SK-N-SH (cell line): ENCODE data around the gene LARGE2. TPM values are rescaled to one million over a fixed set of nuclear protein-coding genes. Genes with fewer than 3 reads are reported as not detected.

ENCODE experiments used
- CTCF ChIA-PET: fragments of 300-600, 350-600 bp; formaldehyde crosslinking; extraction: SDS; loops from one replicate; lab custom pipeline; 2021; lab: Yijun Ruan, JAX
- POLR2A ChIA-PET: fragments of 350-600 bp; sonication (Branson Sonifier 250); formaldehyde crosslinking; extraction: SDS; loops from one replicate; lab custom pipeline; 2020; ENCODE audit warnings: antibody characterized with exemption, inconsistent platforms; lab: Yijun Ruan, JAX
- DNase-seq: peaks from one replicate; pipeline ENCODE4 v3.0.0; 2012
- H2AFZ ChIP-seq: fragments of 200-600 bp; sonication (generic); 2 replicates; pipeline ENCODE4 v1.8.1; 2016; ENCODE audit warnings: antibody characterized with exemption, mild to moderate bottlenecking, low read depth
- H3F3A ChIP-seq: fragments of 200-600 bp; sonication (generic); replicated peaks from 2 replicates; pipeline ENCODE3; 2016; ENCODE audit warnings: antibody characterized with exemption, mild to moderate bottlenecking; ENCODE audit not compliant: insufficient read depth
- H3K27ac ChIP-seq, 2 experiments: fragments of 200-500 bp in 1 of 2; fragments of 200-600 bp in 1 of 2; sonication (Bioruptor generic) in 1 of 2; sonication (generic), shearing (Covaris generic) in 1 of 2; 2 replicates each; pipeline versions ENCODE4 v1.5.1 to v1.6.1; 2014 to 2016; ENCODE audit warnings: low read depth in 2 of 2, inconsistent platforms in 1 of 2, low read length in 1 of 2, mild to moderate bottlenecking in 1 of 2, mixed read lengths in 1 of 2
- H3K27me3 ChIP-seq: fragments of 200-600 bp; sonication (generic), shearing (Covaris generic); 2 replicates; pipeline ENCODE4 v1.6.1; 2016; ENCODE audit warnings: mixed run types; ENCODE audit not compliant: insufficient read depth
- H3K36me3 ChIP-seq, 2 experiments: fragments of 200-500 bp in 1 of 2; fragments of 200-600 bp in 1 of 2; sonication (Bioruptor generic) in 1 of 2; sonication (generic) in 1 of 2; replicated peaks in 1 of 2; 2 replicates each; pipeline versions ENCODE3 to v1.5.1; 2014 to 2016; ENCODE audit warnings: low read length in 1 of 2, mild to moderate bottlenecking in 1 of 2; ENCODE audit not compliant: insufficient read depth in 2 of 2, control insufficient read depth in 1 of 2
- H3K4me1 ChIP-seq, 2 experiments: fragments of 200-500 bp in 1 of 2; fragments of 200-600 bp in 1 of 2; sonication (Bioruptor generic) in 1 of 2; sonication (generic), shearing (Covaris generic) in 1 of 2; 2 replicates each; pipeline versions ENCODE4 v1.5.1 to v1.6.1; 2014 to 2016; ENCODE audit warnings: low read depth in 1 of 2, low read length in 1 of 2, mixed run types in 1 of 2; ENCODE audit not compliant: insufficient read depth in 2 of 2, control insufficient read depth in 1 of 2
- H3K4me2 ChIP-seq: fragments of 200-600 bp; sonication (generic), shearing (Covaris generic); 2 replicates; pipeline ENCODE4 v1.6.1; 2017; ENCODE audit warnings: mixed run types
- H3K4me3 ChIP-seq, 2 experiments: fragments of 200-500 bp in 1 of 2; fragments of 200-600 bp in 1 of 2; sonication (Bioruptor generic) in 1 of 2; sonication (generic), shearing (Covaris generic) in 1 of 2; 2 replicates each; pipeline versions ENCODE4 v1.5.1 to v1.8.1; 2014 to 2016; ENCODE audit warnings: low read depth in 2 of 2, inconsistent platforms in 1 of 2, low read length in 1 of 2, mild to moderate bottlenecking in 1 of 2, mixed read lengths in 1 of 2, moderate library complexity in 1 of 2
- H3K79me2 ChIP-seq: fragments of 200-600 bp; sonication (generic); 2 replicates; pipeline ENCODE4 v1.8.1; 2017; ENCODE audit warnings: mild to moderate bottlenecking; ENCODE audit not compliant: insufficient read depth
- H3K9ac ChIP-seq: fragments of 200-600 bp; sonication (generic); 2 replicates; pipeline ENCODE4 v1.6.1; 2017; ENCODE audit warnings: mixed run types
- H3K9me2 ChIP-seq: fragments of 200-600 bp; sonication (generic); 2 replicates; pipeline ENCODE4 v1.6.1; 2017; ENCODE audit warnings: mixed run types
- H3K9me3 ChIP-seq: fragments of 200-600 bp; sonication (generic); 2 replicates; pipeline ENCODE4 v1.6.1; 2017; ENCODE audit warnings: mixed run types, mild to moderate bottlenecking, moderate library complexity
- H4K20me1 ChIP-seq: fragments of 200-600 bp; sonication (generic); 2 replicates; pipeline ENCODE4 v1.6.1; 2017; ENCODE audit warnings: mild to moderate bottlenecking, mixed run types; ENCODE audit not compliant: insufficient read depth
- CTCF ChIP-seq: fragments of 200-600 bp; sonication (generic); IDR thresholded peaks from 2 replicates; pipeline ENCODE4 v1.6.1; 2017; ENCODE audit warnings: antibody characterized with exemption, mild to moderate bottlenecking, moderate library complexity
- EP300 ChIP-seq, 2 experiments: IDR thresholded peaks; 2 replicates each; pipeline versions ENCODE4 v1.4.0 to v1.6.1; 2012; ENCODE audit warnings: borderline replicate concordance in 1 of 2, low read depth in 1 of 2, low read length in 1 of 2
- EZH2phosphoT487 ChIP-seq: fragments of 200-600 bp; sonication (generic); IDR thresholded peaks from 2 replicates; pipeline ENCODE4 v1.6.1; 2017; ENCODE audit warnings: low read depth, mixed run types, mild to moderate bottlenecking, antibody characterized with exemption, moderate library complexity, borderline replicate concordance
- FOXJ3 ChIP-seq: sonication (generic); formaldehyde crosslinking; IDR thresholded peaks from 2 replicates; pipeline ENCODE4 v1.5.1; 2020; ENCODE audit warnings: mild to moderate bottlenecking, missing genetic modification reagents
- GABPA ChIP-seq: IDR thresholded peaks from 2 replicates; pipeline ENCODE4 v1.4.0; 2012; ENCODE audit warnings: low read depth, mild to moderate bottlenecking
- GATA2 ChIP-seq: sonication (generic); formaldehyde crosslinking; IDR thresholded peaks from 2 replicates; pipeline ENCODE4 v1.5.0; 2020; ENCODE audit warnings: mild to moderate bottlenecking, missing genetic modification reagents
- IRF3 ChIP-seq: fragments of 150-350 bp; IDR thresholded peaks from 2 replicates; pipeline ENCODE4 v1.6.1; 2016; ENCODE audit warnings: mild to moderate bottlenecking, low read depth, low read length
- JUND ChIP-seq: IDR thresholded peaks from 2 replicates; pipeline ENCODE4 v1.4.0; 2012
- MEF2A ChIP-seq: IDR thresholded peaks from 2 replicates; pipeline ENCODE4 v1.4.0; 2012; ENCODE audit warnings: low read depth, borderline replicate concordance
- NFIC ChIP-seq: IDR thresholded peaks from 2 replicates; pipeline ENCODE4 v1.4.0; 2012; ENCODE audit warnings: borderline replicate concordance
- POLR2AphosphoS5 ChIP-seq: IDR thresholded peaks from 2 replicates; pipeline ENCODE4 v1.6.1; 2012; ENCODE audit warnings: low read depth, low read length
- SIN3A ChIP-seq: IDR thresholded peaks from 2 replicates; pipeline ENCODE4 v1.6.1; 2012; ENCODE audit warnings: low read depth, mild to moderate bottlenecking, low read length, moderate library complexity, borderline replicate concordance
- SMC3 ChIP-seq: IDR thresholded peaks from 2 replicates; pipeline ENCODE4 v1.6.1; 2012; ENCODE audit warnings: low read depth, low read length, improper control_type of control experiment
- TAF1 ChIP-seq: IDR thresholded peaks from 2 replicates; pipeline ENCODE4 v1.6.1; 2012; ENCODE audit warnings: low read depth, mild to moderate bottlenecking, low read length, moderate library complexity, borderline replicate concordance
- YY1 ChIP-seq: IDR thresholded peaks from 2 replicates; pipeline ENCODE4 v1.4.0; 2012; ENCODE audit warnings: low read depth, mild to moderate bottlenecking
- ZBTB33 ChIP-seq: IDR thresholded peaks from 2 replicates; pipeline ENCODE4 v1.4.0; 2012; ENCODE audit warnings: low read depth, borderline replicate concordance
- WGBS: methylation state at CpG from one replicate; pipeline ENCODE4 v1.1.6; 2017; ENCODE audit warnings: low lambda C conversion rate; 5-methylcytosine and 5-hydroxymethylcytosine counted together
- polyA plus RNA-seq, 3 experiments: library from polyadenylated mRNA; depleted of rRNA; stranded (reverse); fragments of >200 nt; gene quantifications; 2 replicates each; pipeline ENCODE4 v1.2.3, GENCODE V29; 2012

Gene LARGE2
- polyA plus RNA-seq, 1 of the 3 experiments (the other 2 are of a cell fraction), result 2.4 TPM

GRCh38 chr11:45927684-45928413 is 5.4 kb downstream of the LARGE2 start:
- Histone ChIP-seq H3K27ac (no peak overlapping the region), H3K27me3 (no peaks in the 10 kb centered on the region), H3K9me2 (no peaks in the 10 kb centered on the region), H3K4me2 (no peak overlapping the region), H3K36me3 (peaks cover 3 to 5% of the 10 kb centered on the region in 2 experiments), H2AFZ (no peak overlapping the region), H3K4me1 (peaks cover 0 to 5% of the 10 kb centered on the region in 2 experiments; a peak in 1 of 4 replicates), H3K9ac (no peak overlapping the region), H3K79me2 (no peaks in the 10 kb centered on the region), H3F3A (no peaks in the 10 kb centered on the region), H4K20me1 (no peaks in the 10 kb centered on the region), H3K9me3 (no peaks in the 10 kb centered on the region), H3K4me3 (no peak overlapping the region)
- ChIA-PET CTCF (interaction anchor here (5.0 kb wide), 1 partner anchor 55 kb away, joined by 25 read pairs; no protein-coding TSS in a partner anchor), POLR2A (no interaction called here)
- 81% methylated on average over 14 of the region's 27 CpGs for WGBS
- TF ChIP-seq GABPA, result no peak
- no peak for TF ChIP-seq YY1
- TF ChIP-seq NFIC, result no peak
- no peak for TF ChIP-seq EP300 (IDR thresholded peaks at IDR 0.05; ENCODE audit: borderline replicate concordance in 1 of 2, low read depth in 1 of 2, low read length in 1 of 2)
- TF ChIP-seq IRF3, result no peak
- TF ChIP-seq CTCF, result no peak
- TF ChIP-seq GATA2 (CRISPR knock-in tag), result no peak
- no peak for TF ChIP-seq ZBTB33
- no peak for TF ChIP-seq JUND
- no peak for TF ChIP-seq FOXJ3 (CRISPR knock-in tag)
- no peak for TF ChIP-seq SMC3
- no peak for TF ChIP-seq POLR2AphosphoS5
- TF ChIP-seq TAF1, result no peak
- no peak for TF ChIP-seq SIN3A
- TF ChIP-seq EZH2phosphoT487, result no peak
- no peak for TF ChIP-seq MEF2A
- no peak for DNase-seq
